ENCODE results near the gene ZNF586.

Gene ZNF586

DNA sequence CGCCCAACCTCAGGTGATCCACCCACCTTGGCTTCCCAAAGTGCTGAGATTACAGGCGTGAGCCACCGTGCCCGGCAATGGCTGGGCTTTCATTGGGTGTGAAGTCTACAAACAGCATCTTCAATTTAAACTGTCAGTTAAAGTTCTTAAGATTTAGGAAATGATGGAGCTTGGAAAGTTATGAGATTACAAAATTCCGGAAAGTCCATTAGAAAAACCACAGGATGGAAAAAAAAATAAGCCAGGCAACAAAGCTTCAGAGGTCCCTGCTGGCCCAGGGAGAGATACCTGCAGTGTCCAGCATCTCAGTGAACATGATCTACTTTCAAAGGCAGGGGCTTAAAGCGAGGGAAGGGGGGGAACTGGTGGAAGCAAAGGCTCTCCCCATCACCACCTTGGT, 56.0 kb downstream of the ZNF586 start:
- DNase-seq = no peak

DNA sequence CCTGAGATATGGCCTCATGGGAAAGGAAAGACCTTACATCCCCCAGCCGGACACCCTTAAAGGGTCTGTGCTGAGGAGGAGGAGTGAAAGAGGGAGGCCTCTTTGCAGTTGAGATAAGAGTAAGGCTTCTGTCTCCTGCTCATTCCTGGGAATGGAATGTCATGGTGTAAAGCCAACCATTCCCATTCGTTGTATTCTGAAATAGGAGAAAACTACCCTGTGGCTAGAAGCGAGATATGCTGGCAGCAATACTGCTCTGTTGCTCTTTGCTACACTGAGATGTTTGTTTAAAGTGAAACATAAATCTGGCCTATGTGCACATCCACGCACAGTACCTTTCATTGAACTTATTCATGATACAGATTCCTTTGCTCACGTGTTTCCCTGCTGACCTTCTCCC, 59.8 kb downstream of the ZNF586 start:
- no peak for DNase-seq

GRCh38 chr19:57830071-57830602, 60.7 kb downstream of the ZNF586 start, which contains the start of gene ZNF587B:
Gene ZNF587B, plus strand, starts transcription at chr19:57830299. Its CDS starts 230 bp downstream, at chr19:57830529.
- DNase-seq = peak; percentile 37

Data from kidney glomerular epithelial cell (primary cell).